GM23338 (cell line): Measurements from ENCODE around the gene GRM8. TPM values are rescaled to one million over a fixed set of nuclear protein-coding genes. Genes with fewer than 3 reads are reported as not detected.

ENCODE experiments used
- ATAC-seq: fragments of 200-7000 bp; cut with Tn5 transposase; 3 replicates; pipeline ENCODE4 v1.9.1; 2020
- DNase-seq: peaks from one replicate; pipeline ENCODE4 v3.0.0-alpha.2; 2015; ENCODE audit warnings: low spot score
- H2AFZ ChIP-seq: fragments of 200-600 bp; sonication (generic); 2 replicates; pipeline ENCODE4 v1.8.0; 2016; ENCODE audit warnings: antibody characterized with exemption, mild to moderate bottlenecking, moderate library complexity
- H3F3A ChIP-seq: fragments of 200-600 bp; sonication (generic); replicated peaks from 2 replicates; pipeline ENCODE4 v1.8.0; 2017; ENCODE audit warnings: antibody characterized with exemption, mixed run types, low read depth
- H3K27ac ChIP-seq: fragments of 200-600 bp; sonication (generic); 2 replicates; pipeline ENCODE4 v1.6.1; 2016; ENCODE audit warnings: low read depth
- H3K27me3 ChIP-seq: fragments of 200-600 bp; sonication (generic); 2 replicates; pipeline ENCODE4 v1.8.0; 2016; ENCODE audit warnings: mild to moderate bottlenecking, mixed run types, moderate library complexity; ENCODE audit not compliant: insufficient read depth
- H3K36me3 ChIP-seq: fragments of 200-600 bp; sonication (generic); 2 replicates; pipeline ENCODE4 v1.8.0; 2016; ENCODE audit warnings: mild to moderate bottlenecking; ENCODE audit not compliant: insufficient read depth
- H3K4me1 ChIP-seq: fragments of 200-600 bp; sonication (generic); 2 replicates; pipeline ENCODE4 v1.8.0; 2016; ENCODE audit warnings: mild to moderate bottlenecking, moderate library complexity; ENCODE audit not compliant: insufficient read depth
- H3K4me2 ChIP-seq: fragments of 200-600 bp; sonication (generic); 2 replicates; pipeline ENCODE4 v1.7.1; 2017; ENCODE audit warnings: mixed run types
- H3K4me3 ChIP-seq: fragments of 200-600 bp; sonication (generic); 2 replicates; pipeline ENCODE4 v1.6.1; 2016; ENCODE audit warnings: mixed run types
- H3K79me2 ChIP-seq: fragments of 200-600 bp; sonication (generic); replicated peaks from 2 replicates; pipeline ENCODE4 v1.8.0; 2017; ENCODE audit warnings: mild to moderate bottlenecking; ENCODE audit not compliant: insufficient read depth
- H3K9me2 ChIP-seq: fragments of 200-600 bp; sonication (generic); 2 replicates; pipeline ENCODE4 v1.8.0; 2017; ENCODE audit not compliant: insufficient read depth
- H4K20me1 ChIP-seq: fragments of 200-600 bp; sonication (generic); replicated peaks from 2 replicates; pipeline ENCODE4 v1.8.0; 2017; ENCODE audit warnings: mild to moderate bottlenecking; ENCODE audit not compliant: insufficient read depth
- H3K27ac Mint-ChIP-seq: 2 replicates; pipeline ENCODE4 v1.8.0; 2020; ENCODE audit warnings: inconsistent platforms, mild to moderate bottlenecking, moderate library complexity, mixed read lengths
- H3K27me3 Mint-ChIP-seq: 3 replicates; pipeline ENCODE4 v1.8.0; 2022; ENCODE audit warnings: low read depth, mild to moderate bottlenecking, moderate library complexity, mixed read lengths, inconsistent platforms; ENCODE audit not compliant: insufficient read depth, poor library complexity
- H3K36me3 Mint-ChIP-seq: 3 replicates; pipeline ENCODE4 v1.8.0; 2021; ENCODE audit warnings: low read depth, mild to moderate bottlenecking, inconsistent platforms, moderate library complexity, mixed read lengths
- H3K4me1 Mint-ChIP-seq: 3 replicates; pipeline ENCODE4 v1.8.0; 2020; ENCODE audit warnings: mild to moderate bottlenecking, inconsistent platforms, mixed read lengths
- H3K4me3 Mint-ChIP-seq: 3 replicates; pipeline ENCODE4 v1.8.0; 2021; ENCODE audit warnings: moderate library complexity, mild to moderate bottlenecking, inconsistent platforms, mixed read lengths
- H3K9me3 Mint-ChIP-seq: 3 replicates; pipeline ENCODE4 v1.8.0; 2020; ENCODE audit warnings: moderate library complexity, mild to moderate bottlenecking, inconsistent platforms, mixed read lengths
- CREB1 ChIP-seq: fragments of 250-450 bp; sonication (Bioruptor Pico); IDR thresholded peaks from 2 replicates; pipeline ENCODE4 v1.5.0; 2020; ENCODE audit warnings: low read depth, mild to moderate bottlenecking, moderate library complexity
- EZH2 ChIP-seq: fragments of 200-600 bp; sonication (generic); IDR thresholded peaks from one replicate; pipeline ENCODE4 v1.8.0; 2017; ENCODE audit warnings: antibody characterized with exemption, mild to moderate bottlenecking, low read depth; ENCODE audit not compliant: unreplicated experiment
- EZH2phosphoT487 ChIP-seq: fragments of 200-600 bp; sonication (generic); IDR thresholded peaks from one replicate; pipeline ENCODE4 v1.8.1; 2018; ENCODE audit warnings: antibody characterized with exemption; ENCODE audit not compliant: unreplicated experiment
- JUNB ChIP-seq: IDR thresholded peaks from one replicate; pipeline ENCODE4 v1.6.1; 2016; ENCODE audit warnings: antibody characterized with exemption; ENCODE audit not compliant: unreplicated experiment
- STAT1 ChIP-seq: IDR thresholded peaks from one replicate; pipeline ENCODE4 v1.6.1; 2016; ENCODE audit warnings: antibody characterized with exemption; ENCODE audit not compliant: unreplicated experiment
- ZNF114 ChIP-seq: fragments of 250-450 bp; sonication (Bioruptor Pico); IDR thresholded peaks from 2 replicates; pipeline ENCODE4 v1.5.0; 2020; ENCODE audit warnings: mild to moderate bottlenecking, moderate library complexity
- polyA plus RNA-seq: library from polyadenylated mRNA; unstranded; fragments of >200 nt; fragmentation: Nextera tagmentation; extraction: Ambion mirVana; gene quantifications from 2 replicates; pipeline ENCODE4 v1.2.1, GENCODE V29; 2016
- total RNA-seq: library from RNA; depleted of rRNA; stranded (reverse); fragments of >200 nt; shearing (Covaris generic); gene quantifications from 2 replicates; pipeline ENCODE4 v1.2.3, GENCODE V29; 2014
- TF ChIP-seq, protein P1 (sequence below): fragments of 250-450 bp; sonication (Bioruptor Pico); IDR thresholded peaks from 2 replicates; pipeline ENCODE4 v1.5.0; 2020; ENCODE audit warnings: mild to moderate bottlenecking, moderate library complexity
- TF ChIP-seq, protein P2 (sequence below), 2 experiments: fragments of 200-600 bp in 1 of 2; sonication (generic) in 1 of 2; conservative IDR thresholded peaks; 2 replicates each; pipeline versions ENCODE4 v1.5.1 to v1.6.1; 2016 to 2017; ENCODE audit warnings: antibody characterized with exemption in 2 of 2, low read depth in 2 of 2, mild to moderate bottlenecking in 2 of 2, moderate library complexity in 1 of 2
- TF ChIP-seq, protein P3 (sequence below): IDR thresholded peaks from 2 replicates; pipeline ENCODE4 v1.6.1; 2016; ENCODE audit warnings: antibody characterized with exemption
- TF ChIP-seq, protein P4 (sequence below): IDR thresholded peaks from one replicate; pipeline ENCODE4 v1.6.1; 2018; ENCODE audit warnings: antibody characterized with exemption; ENCODE audit not compliant: unreplicated experiment

Gene GRM8
- total and polyA plus RNA-seq, 2 experiments from 2014 or later, result 1.9 to 6.6 TPM

DNA sequence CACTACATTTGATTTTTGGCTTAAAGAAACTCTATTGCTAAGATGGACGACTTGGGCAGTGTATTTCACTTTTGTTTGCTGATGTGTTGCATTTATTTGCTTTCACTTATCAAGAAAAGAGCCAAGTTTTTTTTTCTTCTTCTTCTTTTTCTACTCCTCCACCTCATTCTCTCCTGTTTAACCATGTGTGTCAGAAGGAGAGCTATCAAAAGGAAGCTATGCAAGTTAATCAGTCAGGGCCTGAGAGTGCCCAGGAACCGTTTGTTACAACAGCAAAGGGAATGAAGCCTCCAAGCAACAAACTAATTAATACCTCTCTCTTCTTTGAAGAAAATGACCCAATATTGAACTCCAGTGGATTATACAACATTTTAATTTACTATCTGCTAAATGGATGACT lies 299.3 kb downstream of the GRM8 start:
- H3K27me3 ChIP-seq, result no peaks in the 10 kb centered on the region
- no peak overlapping the region for H3K4me3 Mint-ChIP-seq
- no peaks in the 10 kb centered on the region for H3K9me3 Mint-ChIP-seq
- H3K9me2 ChIP-seq, result no peaks in the 10 kb centered on the region
- TF ChIP-seq, protein P1, sequence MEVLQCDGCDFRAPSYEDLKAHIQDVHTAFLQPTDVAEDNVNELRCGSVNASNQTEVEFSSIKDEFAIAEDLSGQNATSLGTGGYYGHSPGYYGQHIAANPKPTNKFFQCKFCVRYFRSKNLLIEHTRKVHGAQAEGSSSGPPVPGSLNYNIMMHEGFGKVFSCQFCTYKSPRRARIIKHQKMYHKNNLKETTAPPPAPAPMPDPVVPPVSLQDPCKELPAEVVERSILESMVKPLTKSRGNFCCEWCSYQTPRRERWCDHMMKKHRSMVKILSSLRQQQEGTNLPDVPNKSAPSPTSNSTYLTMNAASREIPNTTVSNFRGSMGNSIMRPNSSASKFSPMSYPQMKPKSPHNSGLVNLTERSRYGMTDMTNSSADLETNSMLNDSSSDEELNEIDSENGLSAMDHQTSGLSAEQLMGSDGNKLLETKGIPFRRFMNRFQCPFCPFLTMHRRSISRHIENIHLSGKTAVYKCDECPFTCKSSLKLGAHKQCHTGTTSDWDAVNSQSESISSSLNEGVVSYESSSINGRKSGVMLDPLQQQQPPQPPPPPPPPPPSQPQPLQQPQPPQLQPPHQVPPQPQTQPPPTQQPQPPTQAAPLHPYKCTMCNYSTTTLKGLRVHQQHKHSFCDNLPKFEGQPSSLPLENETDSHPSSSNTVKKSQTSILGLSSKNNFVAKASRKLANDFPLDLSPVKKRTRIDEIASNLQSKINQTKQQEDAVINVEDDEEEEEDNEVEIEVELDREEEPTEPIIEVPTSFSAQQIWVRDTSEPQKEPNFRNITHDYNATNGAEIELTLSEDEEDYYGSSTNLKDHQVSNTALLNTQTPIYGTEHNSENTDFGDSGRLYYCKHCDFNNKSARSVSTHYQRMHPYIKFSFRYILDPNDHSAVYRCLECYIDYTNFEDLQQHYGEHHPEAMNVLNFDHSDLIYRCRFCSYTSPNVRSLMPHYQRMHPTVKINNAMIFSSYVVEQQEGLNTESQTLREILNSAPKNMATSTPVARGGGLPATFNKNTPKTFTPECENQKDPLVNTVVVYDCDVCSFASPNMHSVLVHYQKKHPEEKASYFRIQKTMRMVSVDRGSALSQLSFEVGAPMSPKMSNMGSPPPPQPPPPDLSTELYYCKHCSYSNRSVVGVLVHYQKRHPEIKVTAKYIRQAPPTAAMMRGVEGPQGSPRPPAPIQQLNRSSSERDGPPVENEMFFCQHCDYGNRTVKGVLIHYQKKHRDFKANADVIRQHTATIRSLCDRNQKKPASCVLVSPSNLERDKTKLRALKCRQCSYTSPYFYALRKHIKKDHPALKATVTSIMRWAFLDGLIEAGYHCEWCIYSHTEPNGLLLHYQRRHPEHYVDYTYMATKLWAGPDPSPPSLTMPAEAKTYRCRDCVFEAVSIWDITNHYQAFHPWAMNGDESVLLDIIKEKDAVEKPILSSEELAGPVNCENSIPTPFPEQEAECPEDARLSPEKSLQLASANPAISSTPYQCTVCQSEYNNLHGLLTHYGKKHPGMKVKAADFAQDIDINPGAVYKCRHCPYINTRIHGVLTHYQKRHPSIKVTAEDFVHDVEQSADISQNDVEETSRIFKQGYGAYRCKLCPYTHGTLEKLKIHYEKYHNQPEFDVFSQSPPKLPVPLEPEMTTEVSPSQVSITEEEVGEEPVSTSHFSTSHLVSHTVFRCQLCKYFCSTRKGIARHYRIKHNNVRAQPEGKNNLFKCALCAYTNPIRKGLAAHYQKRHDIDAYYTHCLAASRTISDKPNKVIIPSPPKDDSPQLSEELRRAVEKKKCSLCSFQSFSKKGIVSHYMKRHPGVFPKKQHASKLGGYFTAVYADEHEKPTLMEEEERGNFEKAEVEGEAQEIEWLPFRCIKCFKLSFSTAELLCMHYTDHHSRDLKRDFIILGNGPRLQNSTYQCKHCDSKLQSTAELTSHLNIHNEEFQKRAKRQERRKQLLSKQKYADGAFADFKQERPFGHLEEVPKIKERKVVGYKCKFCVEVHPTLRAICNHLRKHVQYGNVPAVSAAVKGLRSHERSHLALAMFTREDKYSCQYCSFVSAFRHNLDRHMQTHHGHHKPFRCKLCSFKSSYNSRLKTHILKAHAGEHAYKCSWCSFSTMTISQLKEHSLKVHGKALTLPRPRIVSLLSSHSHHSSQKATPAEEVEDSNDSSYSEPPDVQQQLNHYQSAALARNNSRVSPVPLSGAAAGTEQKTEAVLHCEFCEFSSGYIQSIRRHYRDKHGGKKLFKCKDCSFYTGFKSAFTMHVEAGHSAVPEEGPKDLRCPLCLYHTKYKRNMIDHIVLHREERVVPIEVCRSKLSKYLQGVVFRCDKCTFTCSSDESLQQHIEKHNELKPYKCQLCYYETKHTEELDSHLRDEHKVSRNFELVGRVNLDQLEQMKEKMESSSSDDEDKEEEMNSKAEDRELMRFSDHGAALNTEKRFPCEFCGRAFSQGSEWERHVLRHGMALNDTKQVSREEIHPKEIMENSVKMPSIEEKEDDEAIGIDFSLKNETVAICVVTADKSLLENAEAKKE (CRISPR knock-in tag), result no peak
- H3K27ac Mint-ChIP-seq, result 0 out of 2 replicates have a peak overlapping the region, but pooled peaks have one; percentile 4
- no peak for DNase-seq
- H3K4me2 ChIP-seq, result no peak overlapping the region
- no peaks in the 10 kb centered on the region for H3K36me3 Mint-ChIP-seq
- no peaks in the 10 kb centered on the region for H3K4me1 Mint-ChIP-seq
- no peak overlapping the region for H3K4me3 ChIP-seq
- H3K4me1 ChIP-seq, result no peaks in the 10 kb centered on the region
- no peaks in the 10 kb centered on the region for H4K20me1 ChIP-seq
- no peaks in the 10 kb centered on the region for H3K79me2 ChIP-seq
- H3K27ac ChIP-seq, result no peak overlapping the region
- H3K36me3 ChIP-seq, result no peaks in the 10 kb centered on the region
- no peak overlapping the region for H2AFZ ChIP-seq
- H3F3A ChIP-seq, result no peaks in the 10 kb centered on the region
- H3K27me3 Mint-ChIP-seq, result no peaks in the 10 kb centered on the region
- no peak for ATAC-seq

GRCh38 chr7:126948664-126949063 lies 304.1 kb downstream of the GRM8 start:
- Histone ChIP-seq H3K27ac (no peak overlapping the region), H2AFZ (no peak overlapping the region), H3K4me1 (no peaks in the 10 kb centered on the region), H3K79me2 (no peaks in the 10 kb centered on the region), H3K4me2 (no peak overlapping the region), H3F3A (no peaks in the 10 kb centered on the region), H3K4me3 (no peak overlapping the region), H4K20me1 (no peaks in the 10 kb centered on the region), H3K27me3 (no peaks in the 10 kb centered on the region), H3K9me2 (no peaks in the 10 kb centered on the region), H3K36me3 (no peaks in the 10 kb centered on the region)
- H3K27ac Mint-ChIP-seq, result no peak overlapping the region
- ATAC-seq (no peak), DNase-seq (no peak)
- H3K27me3 Mint-ChIP-seq, result peaks cover 2% of the 10 kb centered on the region
- H3K9me3 Mint-ChIP-seq, result no peaks in the 10 kb centered on the region
- H3K4me1 Mint-ChIP-seq, result no peaks in the 10 kb centered on the region
- H3K4me3 Mint-ChIP-seq, result no peak overlapping the region
- no peaks in the 10 kb centered on the region for H3K36me3 Mint-ChIP-seq
- no peak for TF ChIP-seq ZNF114 (CRISPR knock-in tag)
- no peak for TF ChIP-seq JUNB
- no peak for TF ChIP-seq EZH2phosphoT487
- TF ChIP-seq, protein P2, sequence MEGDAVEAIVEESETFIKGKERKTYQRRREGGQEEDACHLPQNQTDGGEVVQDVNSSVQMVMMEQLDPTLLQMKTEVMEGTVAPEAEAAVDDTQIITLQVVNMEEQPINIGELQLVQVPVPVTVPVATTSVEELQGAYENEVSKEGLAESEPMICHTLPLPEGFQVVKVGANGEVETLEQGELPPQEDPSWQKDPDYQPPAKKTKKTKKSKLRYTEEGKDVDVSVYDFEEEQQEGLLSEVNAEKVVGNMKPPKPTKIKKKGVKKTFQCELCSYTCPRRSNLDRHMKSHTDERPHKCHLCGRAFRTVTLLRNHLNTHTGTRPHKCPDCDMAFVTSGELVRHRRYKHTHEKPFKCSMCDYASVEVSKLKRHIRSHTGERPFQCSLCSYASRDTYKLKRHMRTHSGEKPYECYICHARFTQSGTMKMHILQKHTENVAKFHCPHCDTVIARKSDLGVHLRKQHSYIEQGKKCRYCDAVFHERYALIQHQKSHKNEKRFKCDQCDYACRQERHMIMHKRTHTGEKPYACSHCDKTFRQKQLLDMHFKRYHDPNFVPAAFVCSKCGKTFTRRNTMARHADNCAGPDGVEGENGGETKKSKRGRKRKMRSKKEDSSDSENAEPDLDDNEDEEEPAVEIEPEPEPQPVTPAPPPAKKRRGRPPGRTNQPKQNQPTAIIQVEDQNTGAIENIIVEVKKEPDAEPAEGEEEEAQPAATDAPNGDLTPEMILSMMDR (conservative IDR thresholded peaks at IDR 0.05; ENCODE audit: low read depth in 2 of 2), result no peak
- TF ChIP-seq, protein P3, sequence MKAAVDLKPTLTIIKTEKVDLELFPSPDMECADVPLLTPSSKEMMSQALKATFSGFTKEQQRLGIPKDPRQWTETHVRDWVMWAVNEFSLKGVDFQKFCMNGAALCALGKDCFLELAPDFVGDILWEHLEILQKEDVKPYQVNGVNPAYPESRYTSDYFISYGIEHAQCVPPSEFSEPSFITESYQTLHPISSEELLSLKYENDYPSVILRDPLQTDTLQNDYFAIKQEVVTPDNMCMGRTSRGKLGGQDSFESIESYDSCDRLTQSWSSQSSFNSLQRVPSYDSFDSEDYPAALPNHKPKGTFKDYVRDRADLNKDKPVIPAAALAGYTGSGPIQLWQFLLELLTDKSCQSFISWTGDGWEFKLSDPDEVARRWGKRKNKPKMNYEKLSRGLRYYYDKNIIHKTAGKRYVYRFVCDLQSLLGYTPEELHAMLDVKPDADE, result no peak
- TF ChIP-seq CREB1, result no peak
- TF ChIP-seq, protein P4, sequence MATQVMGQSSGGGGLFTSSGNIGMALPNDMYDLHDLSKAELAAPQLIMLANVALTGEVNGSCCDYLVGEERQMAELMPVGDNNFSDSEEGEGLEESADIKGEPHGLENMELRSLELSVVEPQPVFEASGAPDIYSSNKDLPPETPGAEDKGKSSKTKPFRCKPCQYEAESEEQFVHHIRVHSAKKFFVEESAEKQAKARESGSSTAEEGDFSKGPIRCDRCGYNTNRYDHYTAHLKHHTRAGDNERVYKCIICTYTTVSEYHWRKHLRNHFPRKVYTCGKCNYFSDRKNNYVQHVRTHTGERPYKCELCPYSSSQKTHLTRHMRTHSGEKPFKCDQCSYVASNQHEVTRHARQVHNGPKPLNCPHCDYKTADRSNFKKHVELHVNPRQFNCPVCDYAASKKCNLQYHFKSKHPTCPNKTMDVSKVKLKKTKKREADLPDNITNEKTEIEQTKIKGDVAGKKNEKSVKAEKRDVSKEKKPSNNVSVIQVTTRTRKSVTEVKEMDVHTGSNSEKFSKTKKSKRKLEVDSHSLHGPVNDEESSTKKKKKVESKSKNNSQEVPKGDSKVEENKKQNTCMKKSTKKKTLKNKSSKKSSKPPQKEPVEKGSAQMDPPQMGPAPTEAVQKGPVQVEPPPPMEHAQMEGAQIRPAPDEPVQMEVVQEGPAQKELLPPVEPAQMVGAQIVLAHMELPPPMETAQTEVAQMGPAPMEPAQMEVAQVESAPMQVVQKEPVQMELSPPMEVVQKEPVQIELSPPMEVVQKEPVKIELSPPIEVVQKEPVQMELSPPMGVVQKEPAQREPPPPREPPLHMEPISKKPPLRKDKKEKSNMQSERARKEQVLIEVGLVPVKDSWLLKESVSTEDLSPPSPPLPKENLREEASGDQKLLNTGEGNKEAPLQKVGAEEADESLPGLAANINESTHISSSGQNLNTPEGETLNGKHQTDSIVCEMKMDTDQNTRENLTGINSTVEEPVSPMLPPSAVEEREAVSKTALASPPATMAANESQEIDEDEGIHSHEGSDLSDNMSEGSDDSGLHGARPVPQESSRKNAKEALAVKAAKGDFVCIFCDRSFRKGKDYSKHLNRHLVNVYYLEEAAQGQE, result no peak
- TF ChIP-seq EZH2, result no peak
- no peak for TF ChIP-seq STAT1
